Adrenal gland (tissue), 12 donors: Measurements from ENCODE around the gene AIM2. TPM values are rescaled to one million over a fixed set of nuclear protein-coding genes. Genes with fewer than 3 reads are reported as not detected.

Experiments
- DNase-seq, 7 donors: peaks; one replicate each; pipeline ENCODE4 v3.0.0-alpha.2; 2019 to 2020
- H3K27ac ChIP-seq, 5 donors: fragments of 200-600 bp; sonication (generic) in 4 of 5; 1 replicate in 3 of 5; 2 replicates in 2 of 5; pipeline versions ENCODE4 v1.5.1 to v1.8.0; 2016 to 2020; ENCODE audit warnings: mild to moderate bottlenecking in 1 of 5
- H3K27me3 ChIP-seq: fragments of 200-600 bp; 2 replicates; pipeline ENCODE4 v1.8.0; 2021
- H3K36me3 ChIP-seq, 2 donors: fragments of 200-600 bp; replicated peaks in 1 of 2; 1 replicate in 1 of 2; 2 replicates in 1 of 2; pipeline versions ENCODE4 v1.5.1 to v1.8.0; 2018 to 2022
- H3K4me1 ChIP-seq, 2 donors: fragments of 200-600 bp; replicated peaks in 1 of 2; 1 replicate in 1 of 2; 2 replicates in 1 of 2; pipeline versions ENCODE4 v1.5.1 to v1.8.0; 2018 to 2021
- H3K4me3 ChIP-seq, 4 donors: fragments of 200-600 bp; sonication (generic) in 3 of 4; one replicate each; pipeline ENCODE4 v1.5.1; 2016 to 2018
- H3K9me3 ChIP-seq, 3 donors: fragments of 200-600 bp; sonication (generic) in 1 of 3; replicated peaks in 1 of 3; 1 replicate in 2 of 3; 2 replicates in 1 of 3; pipeline versions ENCODE4 v1.5.1 to v1.8.0; 2016 to 2021
- POLR2A ChIP-seq, 2 donors: fragments of 450-650 bp; IDR thresholded peaks; one replicate each; pipeline ENCODE4 v1.6.1; 2017; ENCODE audit warnings: antibody characterized with exemption in 2 of 2, mild to moderate bottlenecking in 2 of 2, moderate library complexity in 1 of 2
- WGBS, 4 donors: extraction: QIAGEN DNeasy Blood & Tissue Kit in 2 of 4; methylation state at CpG; one replicate each; pipeline versions ENCODE4 v1.1.5 to v1.1.7; 2013 to 2017; 5-methylcytosine and 5-hydroxymethylcytosine counted together
- intact Hi-C, 2 donors: fragments of 100-400 bp; cut with DNase I; formaldehyde crosslinking; loops; one replicate each; pipeline versions ENCODE4 v1.14.1 to v1.15.0; 2022 to 2023
- polyA plus RNA-seq, 3 donors: library from polyadenylated mRNA; stranded (reverse); fragments of 200-250 nt in 2 of 3; fragments of 350-450 nt in 1 of 3; fragmentation: Illumina TruSeq in 1 of 3; extraction: RNeasy Lipid Tissue Mini Kit (QIAGEN cat#74804) in 1 of 3; gene quantifications; one replicate each; pipeline ENCODE4 v1.2.3, GENCODE V29; 2013 to 2014
- total RNA-seq, 9 donors: library from RNA; depleted of rRNA in 4 of 9; stranded (reverse); fragments of >200 nt in 4 of 9; fragments of 120-200 nt in 1 of 9; fragmentation: NEBNext Ultra II Directional in 1 of 9; extraction: Animal tissue kit (Norgen Biotek cat#: 25700) in 1 of 9; gene quantifications; one replicate each; pipeline versions ENCODE4 v1.1.0 to v1.2.4, GENCODE V29; 2013 to 2023
- TF ChIP-seq, protein P1 (sequence below), 6 experiments: fragments of 450-650 bp in 4 of 6; fragments of 200-600 bp in 2 of 6; sonication (generic) in 1 of 6; IDR thresholded peaks; 1 replicate in 5 of 6; 2 replicates in 1 of 6; pipeline versions ENCODE4 v1.5.1 to v1.8.0; 2016 to 2021; ENCODE audit warnings: antibody characterized with exemption in 6 of 6, mild to moderate bottlenecking in 2 of 6, moderate library complexity in 1 of 6
- donor health status: healthy with polysubstance abuse.
- donor health status: Bipolar disorder and iron deficiency.
- donor health status: DM: yes; HTN: yes; CAD: no.
- donor health status: DM: no; HTN: no; CAD: no.
- donor health status: DM: no; HTN: no; CAD: no.
- donor health status: DM: yes; HTN: yes; CAD: no.

Gene AIM2
- total and polyA plus RNA-seq, 12 donors: 0.11 to 1.3 (median 0.57) TPM; not detected in 1

DNA sequence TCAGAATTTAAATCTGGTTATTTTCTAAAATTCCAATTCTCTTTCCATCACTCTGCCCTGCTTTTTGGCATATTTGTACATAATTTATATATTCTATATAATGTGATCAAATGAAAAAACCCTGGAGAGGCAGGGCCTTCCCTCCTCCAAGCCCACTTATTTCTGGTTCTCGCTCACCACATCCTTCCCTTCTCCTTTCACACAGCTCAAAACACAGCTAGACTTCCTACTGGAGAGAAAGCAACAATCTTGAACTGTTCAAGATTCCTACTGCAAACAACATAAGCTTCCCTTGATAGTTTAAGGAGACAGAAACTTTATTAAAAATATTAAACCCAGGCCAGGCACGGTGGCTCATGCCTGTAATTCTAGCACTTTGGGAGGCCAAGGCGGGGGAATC is 7.6 kb upstream of the AIM2 start:
- Histone ChIP-seq H3K27ac (peak overlapping the region in 1 of 5 donors; percentile 3), H3K4me1 (no peaks in the 10 kb centered on the region), H3K36me3 (no peaks in the 10 kb centered on the region), H3K27me3 (no peaks in the 10 kb centered on the region), H3K4me3 (no peak overlapping the region), H3K9me3 (no peaks in the 10 kb centered on the region)
- 81 to 88% (median 82%) methylated on average over 3 of the region's 3 CpGs for WGBS, 4 donors
- TF ChIP-seq POLR2A (IDR thresholded peaks at IDR 0.05): no peak
- TF ChIP-seq, protein P1, sequence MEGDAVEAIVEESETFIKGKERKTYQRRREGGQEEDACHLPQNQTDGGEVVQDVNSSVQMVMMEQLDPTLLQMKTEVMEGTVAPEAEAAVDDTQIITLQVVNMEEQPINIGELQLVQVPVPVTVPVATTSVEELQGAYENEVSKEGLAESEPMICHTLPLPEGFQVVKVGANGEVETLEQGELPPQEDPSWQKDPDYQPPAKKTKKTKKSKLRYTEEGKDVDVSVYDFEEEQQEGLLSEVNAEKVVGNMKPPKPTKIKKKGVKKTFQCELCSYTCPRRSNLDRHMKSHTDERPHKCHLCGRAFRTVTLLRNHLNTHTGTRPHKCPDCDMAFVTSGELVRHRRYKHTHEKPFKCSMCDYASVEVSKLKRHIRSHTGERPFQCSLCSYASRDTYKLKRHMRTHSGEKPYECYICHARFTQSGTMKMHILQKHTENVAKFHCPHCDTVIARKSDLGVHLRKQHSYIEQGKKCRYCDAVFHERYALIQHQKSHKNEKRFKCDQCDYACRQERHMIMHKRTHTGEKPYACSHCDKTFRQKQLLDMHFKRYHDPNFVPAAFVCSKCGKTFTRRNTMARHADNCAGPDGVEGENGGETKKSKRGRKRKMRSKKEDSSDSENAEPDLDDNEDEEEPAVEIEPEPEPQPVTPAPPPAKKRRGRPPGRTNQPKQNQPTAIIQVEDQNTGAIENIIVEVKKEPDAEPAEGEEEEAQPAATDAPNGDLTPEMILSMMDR (IDR thresholded peaks at IDR 0.05): no peak
- DNase-seq: no peak
- intact Hi-C loops: no loop called here

DNA sequence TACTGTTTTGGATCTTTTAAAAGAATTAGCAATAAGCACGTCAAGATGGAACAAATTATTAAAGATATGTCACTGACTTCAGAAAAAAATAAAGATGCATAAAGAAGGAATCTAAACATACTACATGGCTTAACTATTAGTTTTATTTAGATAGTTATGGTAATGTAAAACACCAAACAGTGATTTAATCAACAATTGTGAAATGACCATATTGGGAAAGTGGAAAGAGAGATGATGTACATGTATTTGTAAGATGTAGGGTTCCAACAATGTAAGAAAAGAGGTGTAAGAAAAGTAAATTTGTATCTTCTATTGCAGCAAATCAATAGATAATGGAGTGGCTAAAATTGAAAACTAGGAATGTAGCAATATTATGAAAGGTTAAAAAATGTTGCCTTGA is 6.4 kb upstream of the AIM2 start:
- Histone ChIP-seq H3K9me3 (no peaks in the 10 kb centered on the region), H3K27ac (no peak overlapping the region), H3K4me3 (no peak overlapping the region), H3K4me1 (no peaks in the 10 kb centered on the region), H3K36me3 (no peaks in the 10 kb centered on the region), H3K27me3 (no peaks in the 10 kb centered on the region)
- WGBS, 4 donors: 82 to 92% (median 85%) methylated on average over 1 of the region's 1 CpG
- no peak for TF ChIP-seq POLR2A (IDR thresholded peaks at IDR 0.05)
- TF ChIP-seq, protein P1 (IDR thresholded peaks at IDR 0.05): no peak
- no peak for DNase-seq
- intact Hi-C loops: no loop called here

DNA sequence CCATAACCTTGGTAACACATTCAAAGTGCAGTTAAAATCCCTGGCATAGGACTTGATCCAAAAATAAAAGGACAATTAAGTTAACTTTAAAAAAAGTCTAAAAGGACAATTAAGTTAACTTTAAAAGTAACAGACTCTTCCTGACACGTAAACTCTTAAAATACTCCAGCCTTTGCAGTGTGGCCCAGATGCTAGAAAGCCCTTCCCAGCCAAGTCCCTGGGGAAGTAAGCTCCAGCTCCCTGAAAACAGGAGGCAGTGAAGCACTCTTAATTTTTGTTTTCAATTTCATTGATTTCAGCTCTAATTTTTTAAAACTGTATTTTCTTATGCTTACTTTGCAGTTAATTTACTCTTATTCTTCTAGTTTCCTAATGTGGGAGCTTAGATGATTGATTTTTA is 5.1 kb upstream of the AIM2 start:
- TF ChIP-seq, protein P1 (IDR thresholded peaks at IDR 0.05): no peak
- TF ChIP-seq POLR2A (IDR thresholded peaks at IDR 0.05): no peak
- Histone ChIP-seq H3K9me3 (no peaks in the 10 kb centered on the region), H3K36me3 (no peaks in the 10 kb centered on the region), H3K27me3 (no peaks in the 10 kb centered on the region), H3K4me3 (no peak overlapping the region), H3K27ac (no peak overlapping the region), H3K4me1 (no peaks in the 10 kb centered on the region)
- 50 to 73% (median 60%) methylated on average over 1 of the region's 1 CpG for WGBS, 4 donors
- no peak for DNase-seq
- intact Hi-C loops: no loop called here

DNA sequence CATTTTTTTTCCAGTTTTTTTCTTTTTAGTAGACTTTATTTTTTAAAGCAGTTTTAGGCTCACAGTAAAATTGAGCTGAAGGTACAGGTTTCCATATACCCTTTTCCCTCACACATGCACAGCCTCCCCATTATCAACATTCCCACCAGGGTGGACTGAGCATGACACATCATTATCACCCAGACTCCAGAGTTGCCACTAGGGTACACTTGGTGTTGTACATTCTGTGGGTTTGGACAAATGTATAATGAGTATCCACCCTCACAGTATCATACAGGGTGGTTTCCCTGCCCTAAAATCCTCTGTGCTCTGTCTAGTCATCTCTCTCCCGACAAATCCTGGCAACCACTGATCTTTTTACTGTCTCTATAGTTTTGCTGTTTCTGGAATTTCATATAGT is 3.0 kb upstream of the AIM2 start:
- no peaks in the 10 kb centered on the region for H3K4me1 ChIP-seq
- no peak for DNase-seq
- H3K36me3 ChIP-seq: no peaks in the 10 kb centered on the region
- TF ChIP-seq, protein P1 (IDR thresholded peaks at IDR 0.05): no peak
- TF ChIP-seq POLR2A (IDR thresholded peaks at IDR 0.05): no peak
- no peak overlapping the region for H3K4me3 ChIP-seq
- H3K9me3 ChIP-seq: no peaks in the 10 kb centered on the region
- 81 to 92% (median 88%) methylated on average over 1 of the region's 1 CpG for WGBS, 4 donors
- intact Hi-C loops: no loop called here
- no peaks in the 10 kb centered on the region for H3K27me3 ChIP-seq
- H3K27ac ChIP-seq: no peak overlapping the region
